GM12878 (cell line): ENCODE data around the gene TUBA8. TPM values are rescaled to one million over a fixed set of nuclear protein-coding genes. Genes with fewer than 3 reads are reported as not detected.
A peak's percentile ranks its signal among the peaks of the same experiment; 100 is the strongest.

Source experiments
- ATAC-seq: fragments of 200-7000 bp; cut with Tn5 transposase; 3 replicates; pipeline ENCODE4 v1.9.1; 2020; ENCODE audit warnings: mild to moderate bottlenecking, moderate library complexity
- BruUV-seq: library from RNA; stranded (reverse); fragments of 400-500 nt; replicated peaks from 2 replicates; lab custom pipeline; 2021; lab: Mats Ljungman, UMichigan
- CTCF ChIA-PET: fragments of 300-600 bp; sonication (Branson Sonifier 250); formaldehyde crosslinking; extraction: SDS; loops from one replicate; lab custom pipeline; 2021; ENCODE audit warnings: inconsistent platforms; lab: Yijun Ruan, JAX
- POLR2A ChIA-PET: fragments of 350-600 bp; formaldehyde crosslinking; extraction: SDS; loops from one replicate; lab custom pipeline; 2021; ENCODE audit warnings: inconsistent platforms; lab: Charles Lee
- RAD21 ChIA-PET: fragments of 300-600 bp; sonication (Branson Sonifier 250); formaldehyde crosslinking; loops from one replicate; lab custom pipeline; 2023; ENCODE audit warnings: antibody characterized with exemption; ENCODE audit not compliant: unreplicated experiment; lab: Charles Lee
- SMC1A ChIA-PET: fragments of 300-600 bp; sonication (Branson Sonifier 250); formaldehyde crosslinking; loops from one replicate; lab custom pipeline; 2023; ENCODE audit not compliant: unreplicated experiment, uncharacterized antibody; lab: Charles Lee
- DNase-seq: peaks from one replicate; pipeline ENCODE4 v3.0.0-alpha.2; 2011; ENCODE audit warnings: low read depth, low spot score
- FAIRE-seq: peaks from 3 replicates; lab custom pipeline; 2011; peaks lifted over from hg19 to GRCh38; lab: Jason Lieb, UNC
- H2AFZ ChIP-seq: 2 replicates; pipeline ENCODE4 v1.6.0; 2011; ENCODE audit warnings: low read depth, low read length, control low read depth; ENCODE audit not compliant: control insufficient read depth
- H3K27ac ChIP-seq: 2 replicates; pipeline ENCODE4 v1.5.1; 2011; ENCODE audit warnings: control low read depth; ENCODE audit not compliant: control insufficient read depth, insufficient read depth
- H3K27me3 ChIP-seq, 2 experiments: replicated peaks in 1 of 2; 2 replicates each; pipeline versions ENCODE4 v1.6.0 to v1.6.1; 2011; ENCODE audit warnings: low read length in 1 of 2; ENCODE audit not compliant: control insufficient read depth in 2 of 2, insufficient read depth in 2 of 2
- H3K36me3 ChIP-seq, 2 experiments: 2 replicates each; pipeline ENCODE4 v1.5.1; 2011; ENCODE audit warnings: low read length in 1 of 2; ENCODE audit not compliant: control insufficient read depth in 2 of 2, insufficient read depth in 2 of 2
- H3K4me1 ChIP-seq: 2 replicates; pipeline ENCODE4 v1.6.1; 2011; ENCODE audit warnings: mild to moderate bottlenecking, low read length, moderate library complexity, mixed read lengths; ENCODE audit not compliant: control insufficient read depth, insufficient read depth
- H3K4me2 ChIP-seq: 2 replicates; pipeline ENCODE4 v1.6.0; 2011; ENCODE audit warnings: control low read depth; ENCODE audit not compliant: control insufficient read depth, insufficient read depth
- H3K4me3 ChIP-seq: fragments of 200-600 bp; sonication (generic); 2 replicates; pipeline ENCODE4 v1.5.1; 2016
- H3K79me2 ChIP-seq: 2 replicates; pipeline ENCODE4 v1.6.0; 2011; ENCODE audit warnings: low read length; ENCODE audit not compliant: control insufficient read depth, insufficient read depth
- H3K9ac ChIP-seq: 2 replicates; pipeline ENCODE4 v1.8.0; 2011; ENCODE audit warnings: low read length, control low read depth, mixed read lengths; ENCODE audit not compliant: control insufficient read depth, insufficient read depth
- H3K9me3 ChIP-seq: replicated peaks from 3 replicates; pipeline ENCODE4 v1.5.1; 2011; ENCODE audit warnings: mild to moderate bottlenecking, low read length; ENCODE audit not compliant: control insufficient read depth, insufficient read depth
- H4K20me1 ChIP-seq: 2 replicates; pipeline ENCODE4 v1.6.0; 2011; ENCODE audit not compliant: control insufficient read depth, insufficient read depth
- CBFB ChIP-seq: IDR thresholded peaks from 2 replicates; pipeline ENCODE4 v1.6.1; 2016; ENCODE audit warnings: antibody characterized with exemption, low read depth
- HCFC1 ChIP-seq: fragments of 150-350 bp; IDR thresholded peaks from 2 replicates; pipeline ENCODE4 v1.6.1; 2014; ENCODE audit warnings: low read length
- HDAC2 ChIP-seq: fragments of 200-600 bp; sonication (generic); IDR thresholded peaks from 2 replicates; pipeline ENCODE4 v1.6.1; 2017
- HSF1 ChIP-seq: fragments of 150-350 bp; IDR thresholded peaks from 2 replicates; pipeline ENCODE4 v1.6.1; 2014; ENCODE audit warnings: mild to moderate bottlenecking, low read depth, low read length
- IKZF2 ChIP-seq, 2 experiments: fragments of 450-650 bp; IDR thresholded peaks; 2 replicates each; pipeline ENCODE4 v1.6.1; 2017; ENCODE audit warnings: mild to moderate bottlenecking in 2 of 2, moderate library complexity in 2 of 2
- IRF3 ChIP-seq: fragments of 450-650 bp; IDR thresholded peaks from 2 replicates; pipeline ENCODE4 v1.6.1; 2014; ENCODE audit warnings: mild to moderate bottlenecking
- JUNB ChIP-seq: IDR thresholded peaks from 2 replicates; pipeline ENCODE4 v1.6.1; 2016; ENCODE audit warnings: antibody characterized with exemption, mild to moderate bottlenecking
- JUND ChIP-seq: IDR thresholded peaks from 2 replicates; pipeline ENCODE4 v1.6.1; 2012; ENCODE audit warnings: low read depth, mild to moderate bottlenecking, low read length, improper control_type of control experiment, moderate library complexity
- NR2C2 ChIP-seq: IDR thresholded peaks from 2 replicates; pipeline ENCODE4 v1.6.1; 2011; ENCODE audit warnings: borderline replicate concordance, low read depth; ENCODE audit not compliant: control insufficient read depth, insufficient read length
- PAX5 ChIP-seq: IDR thresholded peaks from 2 replicates; pipeline ENCODE4 v1.6.1; 2011; ENCODE audit warnings: low read depth, low read length, borderline replicate concordance
- TBL1XR1 ChIP-seq: IDR thresholded peaks from 2 replicates; pipeline ENCODE4 v1.6.1; 2012; ENCODE audit warnings: low read depth, low read length, improper control_type of control experiment
- USF2 ChIP-seq: IDR thresholded peaks from 2 replicates; pipeline ENCODE4 v1.6.1; 2011; ENCODE audit warnings: low read depth, low read length, improper control_type of control experiment, borderline replicate concordance
- ZNF217 ChIP-seq: fragments of 450-650 bp; IDR thresholded peaks from 2 replicates; pipeline ENCODE4 v1.6.1; 2017; ENCODE audit warnings: antibody characterized with exemption, mild to moderate bottlenecking
- ZNF622 ChIP-seq: fragments of 450-650 bp; IDR thresholded peaks from 2 replicates; pipeline ENCODE4 v1.6.1; 2017; ENCODE audit warnings: mild to moderate bottlenecking, inconsistent platforms
- ZZZ3 ChIP-seq: IDR thresholded peaks from 2 replicates; pipeline ENCODE4 v1.6.1; 2011; ENCODE audit warnings: low read depth; ENCODE audit not compliant: control insufficient read depth, insufficient read length
- WGBS: methylation state at CpG from one replicate; pipeline ENCODE4 v1.1.6; 2016; ENCODE audit warnings: low lambda C conversion rate; ENCODE audit not compliant: insufficient replicate concordance, insufficient coverage; ENCODE audit errors: missing lambda C conversion rate; 5-methylcytosine and 5-hydroxymethylcytosine counted together
- in situ Hi-C: fragments of 300-500 bp; cut with MboI; formaldehyde crosslinking; loops from 9 replicates; pipeline ENCODE4 v1.14.3; 2018; ENCODE audit warnings: mixed read lengths
- intact Hi-C: fragments of 100-400 bp; cut with micrococcal nuclease; formaldehyde crosslinking; loops from one replicate; pipeline ENCODE4 v1.14.2; 2022; ENCODE audit not compliant: unreplicated experiment
- polyA plus RNA-seq, 11 experiments: library from polyadenylated mRNA; depleted of rRNA in 4 of 11; unstranded in 6 of 11; stranded (reverse) in 5 of 11; fragments of >200 nt; fragmentation: Nextera tagmentation in 4 of 11; fragmentation: Illumina TruSeq in 1 of 11; extraction: Ambion mirVana in 4 of 11; extraction: Trizol in 1 of 11; gene quantifications; 1 replicate in 1 of 11; 2 replicates in 10 of 11; pipeline versions ENCODE4 v1.2.1 to v1.2.3, GENCODE V29; 2011 to 2016; ENCODE audit warnings: inconsistent platforms in 2 of 11, missing spikeins in 2 of 11, low read depth in 1 of 11
- total RNA-seq, 4 experiments: library from RNA; depleted of rRNA in 3 of 4; stranded (reverse); fragments of >200 nt in 3 of 4; fragmentation: Illumina TruSeq in 1 of 4; extraction: Trizol in 1 of 4; gene quantifications; 2 replicates each; pipeline versions ENCODE4 v1.2.1 to v1.2.3, GENCODE V29; 2013 to 2021

The TUBA8 gene
- total and polyA plus RNA-seq, 10 of the 15 experiments (the other 5 are each of a cell fraction or from before 2014, with no cell fraction given) = 2.2 to 30.3 (median 21.0) TPM

DNA sequence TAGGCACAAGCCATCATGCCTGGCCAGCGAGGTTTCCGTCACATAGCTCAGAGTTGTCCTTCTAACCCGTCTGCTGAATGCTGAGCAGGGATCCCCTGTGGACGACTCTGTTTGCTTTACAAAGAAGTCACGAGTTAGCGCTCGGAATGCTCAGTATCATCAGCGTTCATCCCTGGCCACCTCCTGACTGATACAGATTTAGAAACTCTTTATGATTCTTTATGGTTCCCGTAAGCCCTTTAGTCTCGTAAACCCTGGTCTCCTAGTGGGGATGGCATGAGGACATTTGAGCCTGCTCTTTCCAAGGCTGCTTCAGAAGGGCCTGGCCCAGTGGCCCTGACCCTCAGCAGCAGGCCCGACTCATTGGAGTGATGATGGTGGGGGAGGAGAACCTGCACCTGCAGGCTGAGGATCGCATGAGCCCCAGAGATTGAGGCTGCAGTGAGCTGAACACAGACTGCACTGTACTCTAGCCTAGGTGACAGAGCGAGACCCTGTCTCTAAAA, 23.2 kb upstream of the TUBA8 start:
- H2AFZ ChIP-seq = no peak overlapping the region
- H3K9me3 ChIP-seq = no peaks in the 10 kb centered on the region; the same call in 2 of the 3 replicates
- BruUV-seq = no TSS peak
- intact Hi-C loops (loop anchor here (10.0 kb wide), 1 partner anchor 57 kb away; no protein-coding TSS in a partner anchor), in situ Hi-C loops (no loop called here)
- FAIRE-seq (no peak), ATAC-seq (no peak), DNase-seq (no peak)
- H4K20me1 ChIP-seq = no peaks in the 10 kb centered on the region
- POLR2A ChIA-PET = no interaction called here
- CTCF ChIA-PET = interaction anchor here (0.6 to 4.6 kb wide), 4 partner anchors 9 to 248 kb away, joined by 3 to 22 read pairs (median 7); partner anchors contain the start of gene PEX26
- H3K27me3 ChIP-seq = no peaks in the 10 kb centered on the region
- H3K79me2 ChIP-seq = peaks cover 23% of the 10 kb centered on the region
- peaks cover 42% of the 10 kb centered on the region for H3K4me1 ChIP-seq
- SMC1A ChIA-PET = interaction anchor here (3.4 to 6.8 kb wide), 2 partner anchors 10 to 12 kb away, joined by 11 to 69 read pairs; partner anchors contain the start of gene PEX26
- RAD21 ChIA-PET = interaction anchor here (2.5 to 2.7 kb wide), 2 partner anchors 18 to 25 kb away, joined by 12 to 17 read pairs; partner anchors contain the start of gene TUBA8
- peak overlapping the region; percentile 80 for H3K27ac ChIP-seq
- 72% methylated on average over 13 of the region's 13 CpGs for WGBS
- no peak for TF ChIP-seq ZZZ3
- TF ChIP-seq ZNF217 = no peak
- TF ChIP-seq TBL1XR1 = no peak
- no peak for TF ChIP-seq HCFC1
- TF ChIP-seq PAX5 = no peak
- no peak for TF ChIP-seq HDAC2
- TF ChIP-seq HSF1 = no peak
- TF ChIP-seq JUNB = no peak
- no peak for TF ChIP-seq CBFB
- TF ChIP-seq JUND = no peak
- TF ChIP-seq NR2C2 = no peak
- no peak for TF ChIP-seq IKZF2 (IDR thresholded peaks at IDR 0.05)
- TF ChIP-seq USF2 = no peak
- TF ChIP-seq ZNF622 = no peak
- TF ChIP-seq IRF3 = no peak
- H3K36me3 ChIP-seq = peaks cover 29 to 44% of the 10 kb centered on the region in 2 experiments
- H3K9ac ChIP-seq = no peak overlapping the region
- no peak overlapping the region for H3K4me3 ChIP-seq
- H3K4me2 ChIP-seq = 0 out of 2 replicates have a peak overlapping the region, but pooled peaks have one; percentile 9
